ENCODE results near the gene DSCAML1. TPM values are rescaled to one million over a fixed set of nuclear protein-coding genes. Genes with fewer than 3 reads are reported as not detected.

The DSCAML1 gene
- total and polyA plus RNA-seq, 12 donors = 0.16 to 1.5 (median 0.57) TPM

- peaks cover 0 to 4% (median 0%) of the 10 kb centered on the region in 7 donors for H3K27me3 ChIP-seq
- 80 to 91% methylated on average over 3 of the region's 3 CpGs for WGBS, 2 donors
- intact Hi-C loops (cut with DNase I) = no loop called here
- no peak overlapping the region for H3K27ac ChIP-seq
- ATAC-seq = no peak
- H3K4me1 ChIP-seq = peaks cover 0 to 6% (median 0%) of the 10 kb centered on the region in 9 donors
- TF ChIP-seq CTCF (IDR thresholded peaks at IDR 0.05) = no peak
- no peak for DNase-seq
- no peak overlapping the region for H3K4me3 ChIP-seq
- H3K9me3 ChIP-seq = no peaks in the 10 kb centered on the region
- H3K36me3 ChIP-seq = no peaks in the 10 kb centered on the region
Observed at GRCh38 chr11:117574551-117574950, 222.5 kb downstream of the DSCAML1 start.

GRCh38 chr11:117573326-117573725 lies 223.7 kb downstream of the DSCAML1 start:
- Histone ChIP-seq H3K27me3 (peaks cover 0 to 1% (median 0%) of the 10 kb centered on the region in 7 donors), H3K27ac (no peak overlapping the region), H3K9me3 (peaks cover 0 to 4% (median 0%) of the 10 kb centered on the region in 11 donors), H3K4me3 (no peak overlapping the region), H3K4me1 (peaks cover 0 to 6% (median 0%) of the 10 kb centered on the region in 9 donors), H3K36me3 (no peaks in the 10 kb centered on the region)
- ATAC-seq = no peak
- no peak for DNase-seq
- 88 to 93% methylated on average over 8 of the region's 8 CpGs for WGBS, 2 donors
- TF ChIP-seq CTCF (IDR thresholded peaks at IDR 0.05) = no peak
- intact Hi-C loops (cut with DNase I) = no loop called here

- peaks cover 0 to 4% (median 0%) of the 10 kb centered on the region in 11 donors for H3K9me3 ChIP-seq
- TF ChIP-seq CTCF (IDR thresholded peaks at IDR 0.05) = no peak
- no peak for ATAC-seq
- H3K27ac ChIP-seq = no peak overlapping the region
- WGBS, 2 donors = 95% methylated on average over 5 of the region's 5 CpGs
- H3K27me3 ChIP-seq = no peaks in the 10 kb centered on the region
- no peaks in the 10 kb centered on the region for H3K36me3 ChIP-seq
- peaks cover 0 to 6% (median 0%) of the 10 kb centered on the region in 9 donors for H3K4me1 ChIP-seq
- no peak overlapping the region for H3K4me3 ChIP-seq
- intact Hi-C loops (cut with DNase I) = no loop called here
- DNase-seq = no peak
Observed at GRCh38 chr11:117572671-117573070, 224.3 kb downstream of the DSCAML1 start.

- TF ChIP-seq CTCF (IDR thresholded peaks at IDR 0.05) = no peak
- ATAC-seq (no peak), DNase-seq (no peak)
- Histone ChIP-seq H3K4me1 (peaks cover 0 to 6% (median 0%) of the 10 kb centered on the region in 9 donors), H3K4me3 (no peak overlapping the region), H3K27ac (no peak overlapping the region), H3K36me3 (no peaks in the 10 kb centered on the region), H3K9me3 (peaks cover 0 to 4% (median 0%) of the 10 kb centered on the region in 11 donors), H3K27me3 (no peaks in the 10 kb centered on the region)
- 66 to 80% methylated on average over 5 of the region's 5 CpGs for WGBS, 2 donors
- intact Hi-C loops (cut with DNase I) = no loop called here
Observed at GRCh38 chr11:117572129-117572528, 224.9 kb downstream of the DSCAML1 start.

All from heart right ventricle (tissue), 16 donors.